Lower leg skin (tissue), 4 donors: Measurements from ENCODE around the gene SERPINA3. TPM values are rescaled to one million over a fixed set of nuclear protein-coding genes. Genes with fewer than 3 reads are reported as not detected.
"Not testable (repeated sequence)": the region's sequence is repeated elsewhere in the genome, so short reads cannot be mapped to it uniquely, and the experiment has no call there.

Experiments
- DNase-seq, 2 donors: peaks; one replicate each; pipeline ENCODE4 v3.0.0-alpha.2; 2019; ENCODE audit warnings: low spot score in 2 of 2
- H3K4me3 ChIP-seq: fragments of 200-600 bp; sonication (generic); 2 replicates; pipeline ENCODE4 v1.5.1; 2017; ENCODE audit warnings: mild to moderate bottlenecking, low read depth; ENCODE audit not compliant: poor library complexity, severe bottlenecking
- CTCF ChIP-seq, 3 donors: fragments of 450-650 bp; IDR thresholded peaks; one replicate each; pipeline ENCODE4 v1.5.1; 2016; ENCODE audit warnings: antibody characterized with exemption in 3 of 3, mild to moderate bottlenecking in 3 of 3, moderate library complexity in 2 of 3
- POLR2A ChIP-seq, 2 donors: fragments of 450-650 bp; IDR thresholded peaks; one replicate each; pipeline ENCODE4 v1.6.1; 2016 to 2017; ENCODE audit warnings: antibody characterized with exemption in 2 of 2, mild to moderate bottlenecking in 1 of 2, moderate library complexity in 1 of 2
- WGBS, 2 donors: methylation state at CpG; one replicate each; pipeline ENCODE4 v1.1.5; 2018; 5-methylcytosine and 5-hydroxymethylcytosine counted together
- intact Hi-C: fragments of 100-400 bp; cut with DNase I; formaldehyde crosslinking; loops from one replicate; pipeline ENCODE4 v1.15.0; 2023; ENCODE audit warnings: low total_unique reads
- total RNA-seq, 4 donors: library from RNA; depleted of rRNA; stranded (reverse); fragments of >200 nt; gene quantifications; one replicate each; pipeline ENCODE4 v1.1.0, GENCODE V29; 2016

Gene SERPINA3
- total RNA-seq, 4 donors from 2014 or later: 9.9 to 95.8 (median 25.7) TPM

GRCh38 chr14:94573475-94574277 lies 38.5 kb upstream of the SERPINA3 start:
- TF ChIP-seq CTCF (IDR thresholded peaks at IDR 0.05): no peak
- TF ChIP-seq POLR2A (IDR thresholded peaks at IDR 0.05): no peak
- peak in 1 of 2 donors; percentile 60 for DNase-seq
- WGBS, 2 donors: 83 to 88% methylated on average over 6 of the region's 6 CpGs
- intact Hi-C loops: no loop called here
- no peak overlapping the region for H3K4me3 ChIP-seq

- 77 to 98% methylated on average over 3 of the region's 3 CpGs for WGBS, 2 donors
- DNase-seq: peak in 1 of 2 donors; percentile 54
- intact Hi-C loops: no loop called here
- TF ChIP-seq POLR2A (IDR thresholded peaks at IDR 0.05) (no peak), CTCF (IDR thresholded peaks at IDR 0.05) (no peak)
- H3K4me3 ChIP-seq: no peak overlapping the region
Measured at GRCh38 chr14:94574336-94574735, 37.9 kb upstream of the SERPINA3 start.

GRCh38 chr14:94575730-94576585 lies 36.2 kb upstream of the SERPINA3 start:
- intact Hi-C loops: no loop called here
- TF ChIP-seq POLR2A (IDR thresholded peaks at IDR 0.05) (no peak), CTCF (IDR thresholded peaks at IDR 0.05) (no peak)
- 79 to 81% methylated on average over 5 of the region's 5 CpGs for WGBS, 2 donors
- DNase-seq: peak in 1 of 2 donors; percentile 69
- no peak overlapping the region for H3K4me3 ChIP-seq

- DNase-seq, H3K4me3 ChIP-seq, intact Hi-C loops: not testable (repeated sequence)
Measured at GRCh38 chr14:94577472-94577871, 34.7 kb upstream of the SERPINA3 start.

GRCh38 chr14:94578712-94579111 lies 33.5 kb upstream of the SERPINA3 start:
- TF ChIP-seq CTCF (IDR thresholded peaks at IDR 0.05): no peak
- TF ChIP-seq POLR2A (IDR thresholded peaks at IDR 0.05): no peak
- WGBS, 2 donors: 92 to 94% methylated on average over 6 of the region's 6 CpGs
- DNase-seq: no peak
- intact Hi-C loops: no loop called here
- no peak overlapping the region for H3K4me3 ChIP-seq
